HG03280 (cell line): Measurements from ENCODE around the gene CYLD.

Experiments
- ATAC-seq: cut with Tn5 transposase; IDR thresholded peaks from one replicate; pipeline ENCODE4 v1.9.1; 2021; ENCODE audit warnings: mild to moderate bottlenecking, moderate library complexity; ENCODE audit not compliant: unreplicated experiment

CYLD gene

GRCh38 chr16:50737420-50737959 is 4.4 kb upstream of the CYLD start:
- ATAC-seq = no peak

- ATAC-seq = no peak
These were observed 2.9 kb upstream of the CYLD start for GRCh38 chr16:50739031-50739430.

GRCh38 chr16:50740736-50741135 is 1.1 kb upstream of the CYLD start:
- no peak for ATAC-seq

- no peak for ATAC-seq
These were observed 583 bp upstream of the CYLD start for GRCh38 chr16:50741225-50741780.

- ATAC-seq = no peak
These were observed 802 bp downstream of the CYLD start for GRCh38 chr16:50742576-50743200.

- no peak for ATAC-seq
These were observed 1.8 kb downstream of the CYLD start for GRCh38 chr16:50743581-50744225.

GRCh38 chr16:50744881-50745280 is 3.0 kb downstream of the CYLD start:
- ATAC-seq = no peak

GRCh38 chr16:50745940-50746339 is 4.1 kb downstream of the CYLD start:
- ATAC-seq = no peak

GRCh38 chr16:50747207-50747956 is 5.5 kb downstream of the CYLD start:
- peak; percentile 48 for ATAC-seq

GRCh38 chr16:50751528-50751927 is 9.6 kb downstream of the CYLD start:
- ATAC-seq = no peak

- ATAC-seq = no peak
These were observed 10.8 kb downstream of the CYLD start for GRCh38 chr16:50752471-50753235.

- no peak for ATAC-seq
These were observed 14.6 kb downstream of the CYLD start for GRCh38 chr16:50756473-50756872.

GRCh38 chr16:50761267-50761666 is 19.4 kb downstream of the CYLD start:
- ATAC-seq = no peak

GRCh38 chr16:50762241-50762640 is 20.4 kb downstream of the CYLD start:
- ATAC-seq = no peak

GRCh38 chr16:50763211-50763610 is 21.3 kb downstream of the CYLD start:
- ATAC-seq = no peak

GRCh38 chr16:50765260-50765659 is 23.4 kb downstream of the CYLD start:
- ATAC-seq = no peak

GRCh38 chr16:50765861-50766260 is 24.0 kb downstream of the CYLD start:
- ATAC-seq = no peak

- ATAC-seq = no peak
These were observed 25.3 kb downstream of the CYLD start for GRCh38 chr16:50767197-50767596.

GRCh38 chr16:50771366-50771765 is 29.5 kb downstream of the CYLD start:
- no peak for ATAC-seq

- no peak for ATAC-seq
These were observed 32.5 kb downstream of the CYLD start for GRCh38 chr16:50774405-50774804.

GRCh38 chr16:50774960-50775359 is 33.1 kb downstream of the CYLD start:
- ATAC-seq = no peak
